Rectal smooth muscle tissue (tissue), 1 donor: Measurements from ENCODE around the gene PTCSC3.

Experiments used
- H3K27ac ChIP-seq: one replicate; pipeline ENCODE4 v1.7.0; 2013; ENCODE audit warnings: low read depth, low read length, inconsistent platforms
- H3K27me3 ChIP-seq: one replicate; pipeline ENCODE4 v1.7.0; 2013; ENCODE audit warnings: low read length; ENCODE audit not compliant: control insufficient read depth, insufficient read depth
- H3K36me3 ChIP-seq: one replicate; pipeline ENCODE4 v1.7.0; 2013; ENCODE audit warnings: low read length; ENCODE audit not compliant: control insufficient read depth, insufficient read depth
- H3K4me1 ChIP-seq: one replicate; pipeline ENCODE4 v1.7.0; 2013; ENCODE audit warnings: low read length; ENCODE audit not compliant: control insufficient read depth, insufficient read depth
- H3K4me3 ChIP-seq: one replicate; pipeline ENCODE4 v1.7.0; 2013; ENCODE audit warnings: low read length
- H3K9ac ChIP-seq: one replicate; pipeline ENCODE4 v1.7.0; 2013; ENCODE audit warnings: low read length

The PTCSC3 gene

GRCh38 chr14:36097356-36097755, 79.2 kb downstream of the PTCSC3 start:
- H3K4me1 ChIP-seq: no peaks in the 10 kb centered on the region
- H3K4me3 ChIP-seq: no peak overlapping the region

GRCh38 chr14:36096090-36096489, 80.4 kb downstream of the PTCSC3 start:
- H3K27ac ChIP-seq: no peak overlapping the region
- no peaks in the 10 kb centered on the region for H3K36me3 ChIP-seq
- no peak overlapping the region for H3K4me3 ChIP-seq
- H3K9ac ChIP-seq: no peak overlapping the region
- no peaks in the 10 kb centered on the region for H3K27me3 ChIP-seq
- no peaks in the 10 kb centered on the region for H3K4me1 ChIP-seq

More at GRCh38 chr14:36097356-36097755, 79.2 kb downstream of the PTCSC3 start:
- no peak overlapping the region for H3K9ac ChIP-seq
- H3K27ac ChIP-seq: no peak overlapping the region
- no peaks in the 10 kb centered on the region for H3K27me3 ChIP-seq
- no peaks in the 10 kb centered on the region for H3K36me3 ChIP-seq

GRCh38 chr14:36094963-36095362, 81.6 kb downstream of the PTCSC3 start:
- Histone ChIP-seq H3K27ac (no peak overlapping the region), H3K4me1 (no peaks in the 10 kb centered on the region), H3K9ac (no peak overlapping the region), H3K27me3 (no peaks in the 10 kb centered on the region), H3K36me3 (no peaks in the 10 kb centered on the region), H3K4me3 (no peak overlapping the region)

- no peak overlapping the region for H3K4me3 ChIP-seq
- no peak overlapping the region for H3K9ac ChIP-seq
- no peaks in the 10 kb centered on the region for H3K4me1 ChIP-seq
- H3K27me3 ChIP-seq: no peaks in the 10 kb centered on the region
- H3K36me3 ChIP-seq: no peaks in the 10 kb centered on the region
- no peak overlapping the region for H3K27ac ChIP-seq
These were observed 85.4 kb downstream of the PTCSC3 start for GRCh38 chr14:36091096-36091495.

- H3K4me3 ChIP-seq: no peak overlapping the region
- no peaks in the 10 kb centered on the region for H3K27me3 ChIP-seq
- no peaks in the 10 kb centered on the region for H3K4me1 ChIP-seq
- no peaks in the 10 kb centered on the region for H3K36me3 ChIP-seq
- H3K27ac ChIP-seq: no peak overlapping the region
- no peak overlapping the region for H3K9ac ChIP-seq
These were observed 89.1 kb downstream of the PTCSC3 start for GRCh38 chr14:36087411-36087810.

- H3K27me3 ChIP-seq: no peaks in the 10 kb centered on the region
- no peaks in the 10 kb centered on the region for H3K36me3 ChIP-seq
- H3K4me1 ChIP-seq: no peaks in the 10 kb centered on the region
- H3K9ac ChIP-seq: no peak overlapping the region
- no peak overlapping the region for H3K4me3 ChIP-seq
- H3K27ac ChIP-seq: no peak overlapping the region
These were observed 89.7 kb downstream of the PTCSC3 start for GRCh38 chr14:36086629-36087395.

GRCh38 chr14:36085861-36086260, 90.7 kb downstream of the PTCSC3 start:
- Histone ChIP-seq H3K36me3 (no peaks in the 10 kb centered on the region), H3K9ac (no peak overlapping the region), H3K27ac (no peak overlapping the region), H3K4me1 (no peaks in the 10 kb centered on the region), H3K4me3 (no peak overlapping the region), H3K27me3 (no peaks in the 10 kb centered on the region)
